Transverse colon (tissue), 4 donors: ENCODE measurements around the gene TSPAN3. TPM values are rescaled to one million over a fixed set of nuclear protein-coding genes. Genes with fewer than 3 reads are reported as not detected.

ENCODE experiments used
- DNase-seq: peaks from one replicate; pipeline ENCODE4 v3.0.0-alpha.2; 2019
- H3K27ac ChIP-seq, 4 donors: fragments of 200-600 bp; sonication (generic); 2 replicates each; pipeline ENCODE4 v1.5.1; 2016 to 2018; ENCODE audit warnings: inconsistent platforms in 4 of 4
- H3K27me3 ChIP-seq: fragments of 200-600 bp; sonication (generic); 2 replicates; pipeline ENCODE4 v1.5.1; 2017; ENCODE audit warnings: inconsistent platforms
- H3K36me3 ChIP-seq, 4 donors: fragments of 200-600 bp; sonication (generic); 2 replicates each; pipeline ENCODE4 v1.5.1; 2017 to 2019; ENCODE audit warnings: inconsistent platforms in 4 of 4
- H3K4me1 ChIP-seq, 4 donors: fragments of 200-600 bp; sonication (generic); 2 replicates each; pipeline ENCODE4 v1.5.1; 2017 to 2020; ENCODE audit warnings: inconsistent platforms in 4 of 4
- H3K4me3 ChIP-seq, 4 donors: fragments of 200-600 bp; sonication (generic); 1 replicate in 1 of 4; 2 replicates in 3 of 4; pipeline versions ENCODE4 v1.5.1 to v1.6.1; 2017 to 2019; ENCODE audit warnings: inconsistent platforms in 4 of 4
- H3K9me3 ChIP-seq, 2 donors: fragments of 200-600 bp; sonication (generic); 2 replicates each; pipeline ENCODE4 v1.5.1; 2017 to 2019; ENCODE audit warnings: inconsistent platforms in 2 of 2
- CTCF ChIP-seq, 5 experiments: fragments of 200-600 bp in 3 of 5; fragments of 450-650 bp in 2 of 5; sonication (generic) in 3 of 5; IDR thresholded peaks; 1 replicate in 2 of 5; 2 replicates in 3 of 5; pipeline ENCODE4 v1.5.1; 2016 to 2017; ENCODE audit warnings: antibody characterized with exemption in 5 of 5, inconsistent platforms in 3 of 5, mild to moderate bottlenecking in 2 of 5, moderate library complexity in 1 of 5
- EP300 ChIP-seq: sonication (generic); formaldehyde crosslinking; IDR thresholded peaks from one replicate; pipeline ENCODE4 v1.6.1; 2017; ENCODE audit warnings: antibody characterized with exemption, low read depth
- POLR2A ChIP-seq: fragments of 450-650 bp; IDR thresholded peaks from one replicate; pipeline ENCODE4 v1.6.1; 2016; ENCODE audit warnings: antibody characterized with exemption, mild to moderate bottlenecking, moderate library complexity
- POLR2AphosphoS5 ChIP-seq, 3 donors: sonication (generic); formaldehyde crosslinking; IDR thresholded peaks; one replicate each; pipeline ENCODE4 v1.6.1; 2016; ENCODE audit warnings: antibody characterized with exemption in 3 of 3
- WGBS, 2 donors: methylation state at CpG; one replicate each; pipeline ENCODE4 v1.1.5; 2018; ENCODE audit warnings: low coverage in 1 of 2; 5-methylcytosine and 5-hydroxymethylcytosine counted together
- in situ Hi-C, 4 donors: fragments of 200-750 bp; cut with MboI; loops; one replicate each; pipeline versions ENCODE4 v1.15.0 to v1.15.1; 2017; ENCODE audit warnings: low sequenced_read_pairs in 3 of 4, low pct_ligation_motif_present in 1 of 4, low pct_unique_long_range_greater_than_20kb in 1 of 4
- intact Hi-C: fragments of 100-400 bp; cut with DNase I; formaldehyde crosslinking; loops from one replicate; pipeline ENCODE4 v1.15.1; 2023; ENCODE audit warnings: low total_unique reads
- total RNA-seq, 4 donors: library from RNA; depleted of rRNA; stranded (reverse); fragments of >200 nt; gene quantifications; one replicate each; pipeline ENCODE4 v1.1.0, GENCODE V29; 2016

Gene TSPAN3
- total RNA-seq, 4 donors from 2014 or later = 365 to 1,069 (median 676) TPM

- Histone ChIP-seq H3K36me3 (no peaks in the 10 kb centered on the region), H3K4me1 (no peaks in the 10 kb centered on the region), H3K9me3 (no peaks in the 10 kb centered on the region), H3K27ac (no peak overlapping the region), H3K4me3 (no peak overlapping the region), H3K27me3 (no peaks in the 10 kb centered on the region)
- in situ Hi-C loops = no loop called here
- no peak for DNase-seq
- intact Hi-C loops = no loop called here
- 85 to 100% methylated on average over 3 to 5 of the region's 5 CpGs for WGBS, 2 donors
- no peak for TF ChIP-seq EP300
- TF ChIP-seq CTCF (IDR thresholded peaks at IDR 0.05) = no peak
- TF ChIP-seq POLR2A = no peak
- TF ChIP-seq POLR2AphosphoS5 (IDR thresholded peaks at IDR 0.05) = no peak
Measured at GRCh38 chr15:77097921-77098320, 27.0 kb upstream of the TSPAN3 start.

- no peak overlapping the region for H3K4me3 ChIP-seq
- WGBS, 2 donors = 84 to 89% methylated on average over 4 to 7 of the region's 7 CpGs
- H3K36me3 ChIP-seq = no peaks in the 10 kb centered on the region
- H3K27me3 ChIP-seq = no peaks in the 10 kb centered on the region
- no peaks in the 10 kb centered on the region for H3K9me3 ChIP-seq
- no peak overlapping the region for H3K27ac ChIP-seq
- no peaks in the 10 kb centered on the region for H3K4me1 ChIP-seq
- intact Hi-C loops (no loop called here), in situ Hi-C loops (no loop called here)
- TF ChIP-seq EP300 (no peak), POLR2AphosphoS5 (IDR thresholded peaks at IDR 0.05) (no peak), CTCF (IDR thresholded peaks at IDR 0.05) (no peak), POLR2A (no peak)
- no peak for DNase-seq
Measured at GRCh38 chr15:77097248-77097721, 26.4 kb upstream of the TSPAN3 start.

GRCh38 chr15:77096541-77096940 is 25.6 kb upstream of the TSPAN3 start:
- DNase-seq = no peak
- 86 to 90% methylated on average over 3 to 7 of the region's 7 CpGs for WGBS, 2 donors
- intact Hi-C loops (no loop called here), in situ Hi-C loops (no loop called here)
- Histone ChIP-seq H3K36me3 (no peaks in the 10 kb centered on the region), H3K27me3 (no peaks in the 10 kb centered on the region), H3K27ac (no peak overlapping the region), H3K4me1 (no peaks in the 10 kb centered on the region), H3K9me3 (no peaks in the 10 kb centered on the region), H3K4me3 (no peak overlapping the region)
- TF ChIP-seq EP300 = no peak
- no peak for TF ChIP-seq POLR2A
- TF ChIP-seq POLR2AphosphoS5 (IDR thresholded peaks at IDR 0.05) = no peak

- in situ Hi-C loops (no loop called here), intact Hi-C loops (no loop called here)
- 67 to 72% methylated on average over 3 to 4 of the region's 4 CpGs for WGBS, 2 donors
- Histone ChIP-seq H3K4me1 (no peaks in the 10 kb centered on the region), H3K4me3 (no peak overlapping the region), H3K9me3 (no peaks in the 10 kb centered on the region), H3K36me3 (no peaks in the 10 kb centered on the region), H3K27me3 (no peaks in the 10 kb centered on the region), H3K27ac (no peak overlapping the region)
- TF ChIP-seq POLR2AphosphoS5 (IDR thresholded peaks at IDR 0.05) = no peak
- no peak for TF ChIP-seq EP300
- TF ChIP-seq CTCF (IDR thresholded peaks at IDR 0.05) = no peak
- TF ChIP-seq POLR2A = no peak
- no peak for DNase-seq
Measured at GRCh38 chr15:77096138-77096537, 25.2 kb upstream of the TSPAN3 start.

GRCh38 chr15:77094397-77095030 is 23.6 kb upstream of the TSPAN3 start:
- H3K4me1 ChIP-seq = no peaks in the 10 kb centered on the region
- no peak for DNase-seq
- no peaks in the 10 kb centered on the region for H3K36me3 ChIP-seq
- H3K27me3 ChIP-seq = no peaks in the 10 kb centered on the region
- no peak overlapping the region for H3K27ac ChIP-seq
- no peaks in the 10 kb centered on the region for H3K9me3 ChIP-seq
- in situ Hi-C loops (no loop called here), intact Hi-C loops (no loop called here)
- H3K4me3 ChIP-seq = no peak overlapping the region
- TF ChIP-seq POLR2A (no peak), EP300 (no peak), CTCF (IDR thresholded peaks at IDR 0.05) (no peak), POLR2AphosphoS5 (IDR thresholded peaks at IDR 0.05) (no peak)
- 82 to 90% methylated on average over 3 to 11 of the region's 11 CpGs for WGBS, 2 donors
